ENCODE measurements around the gene CSF3R. TPM values are rescaled to one million over a fixed set of nuclear protein-coding genes. Genes with fewer than 3 reads are reported as not detected.

Gene CSF3R
- polyA plus RNA-seq, 1 donor from 2014 or later = not detected

- no peaks in the 10 kb centered on the region for H3K9me3 ChIP-seq (ENCODE audit: low read length)
- no peak overlapping the region for H3K9ac ChIP-seq (ENCODE audit: low read length)
- no peaks in the 10 kb centered on the region for H3K27me3 ChIP-seq (ENCODE audit: insufficient read depth, low read depth, low read length)
- H3K27ac ChIP-seq (ENCODE audit: low read length) = no peak overlapping the region
- H4K20me1 ChIP-seq (ENCODE audit: insufficient read depth) = no peaks in the 10 kb centered on the region
- H3F3A ChIP-seq (ENCODE audit: insufficient read depth, low read length, poor library complexity, severe bottlenecking) = no peaks in the 10 kb centered on the region
- H3K4me2 ChIP-seq (ENCODE audit: low read length) = no peak overlapping the region
- no peak overlapping the region for H3K4me3 ChIP-seq (ENCODE audit: low read length)
- no peaks in the 10 kb centered on the region for H3K36me3 ChIP-seq (ENCODE audit: insufficient read depth, low read length)
- H3K9me2 ChIP-seq (ENCODE audit: insufficient read depth, low read length) = no peaks in the 10 kb centered on the region
- H2AFZ ChIP-seq (ENCODE audit: low read depth, low read length) = no peak overlapping the region
- no peaks in the 10 kb centered on the region for H3K79me2 ChIP-seq (replicated peaks; ENCODE audit: insufficient read depth, low read length)
- TF ChIP-seq SMC3 (conservative IDR thresholded peaks at IDR 0.05; ENCODE audit: poor library complexity) (no peak), TAF1 (IDR thresholded peaks at IDR 0.05; ENCODE audit: low read depth) (no peak), REST (IDR thresholded peaks at IDR 0.05; ENCODE audit: borderline replicate concordance) (no peak), POLR2AphosphoS5 (IDR thresholded peaks at IDR 0.05) (no peak), CTCF (IDR thresholded peaks at IDR 0.05; ENCODE audit: poor library complexity, severe bottlenecking) (no peak), EP300 (conservative IDR thresholded peaks at IDR 0.05; ENCODE audit: poor library complexity, severe bottlenecking) (no peak), EZH2 (IDR thresholded peaks at IDR 0.05; ENCODE audit: borderline replicate concordance, insufficient read depth, low read length, poor library complexity, severe bottlenecking) (no peak), RAD21 (conservative IDR thresholded peaks at IDR 0.05) (no peak), MXI1 (conservative IDR thresholded peaks at IDR 0.05; ENCODE audit: poor library complexity, severe bottlenecking) (no peak)
These were observed 61.1 kb downstream of the CSF3R start for GRCh38 chr1:36421649-36422048.

- Histone ChIP-seq H2AFZ (ENCODE audit: low read depth, low read length) (no peak overlapping the region), H4K20me1 (ENCODE audit: insufficient read depth) (no peaks in the 10 kb centered on the region), H3K27ac (ENCODE audit: low read length) (no peak overlapping the region), H3K9me2 (ENCODE audit: insufficient read depth, low read length) (no peaks in the 10 kb centered on the region), H3K36me3 (ENCODE audit: insufficient read depth, low read length) (no peaks in the 10 kb centered on the region), H3F3A (ENCODE audit: insufficient read depth, low read length, poor library complexity, severe bottlenecking) (no peaks in the 10 kb centered on the region), H3K4me2 (ENCODE audit: low read length) (no peak overlapping the region), H3K79me2 (replicated peaks; ENCODE audit: insufficient read depth, low read length) (no peaks in the 10 kb centered on the region), H3K4me3 (ENCODE audit: low read length) (no peak overlapping the region), H3K9me3 (ENCODE audit: low read length) (no peaks in the 10 kb centered on the region), H3K27me3 (ENCODE audit: insufficient read depth, low read depth, low read length) (no peaks in the 10 kb centered on the region), H3K9ac (ENCODE audit: low read length) (no peak overlapping the region)
- TF ChIP-seq RAD21 (conservative IDR thresholded peaks at IDR 0.05) (peak; percentile 95), TAF1 (IDR thresholded peaks at IDR 0.05; ENCODE audit: low read depth) (no peak), MXI1 (conservative IDR thresholded peaks at IDR 0.05; ENCODE audit: poor library complexity, severe bottlenecking) (peak; percentile 22), CTCF (IDR thresholded peaks at IDR 0.05; ENCODE audit: poor library complexity, severe bottlenecking) (peak; percentile 94), REST (IDR thresholded peaks at IDR 0.05; ENCODE audit: borderline replicate concordance) (no peak), SMC3 (conservative IDR thresholded peaks at IDR 0.05; ENCODE audit: poor library complexity) (peak; percentile 94), EZH2 (IDR thresholded peaks at IDR 0.05; ENCODE audit: borderline replicate concordance, insufficient read depth, low read length, poor library complexity, severe bottlenecking) (no peak), POLR2AphosphoS5 (IDR thresholded peaks at IDR 0.05) (no peak), EP300 (conservative IDR thresholded peaks at IDR 0.05; ENCODE audit: poor library complexity, severe bottlenecking) (no peak)
These were observed 61.8 kb downstream of the CSF3R start for GRCh38 chr1:36420836-36421317.
